ENCODE data around the gene VPS33B.

Gene VPS33B

GRCh38 chr15:90954712-90955623 is 67.4 kb downstream of the VPS33B start, which contains the start of gene RCCD1:
Gene RCCD1, plus strand, starts transcription at chr15:90954884. Its CDS starts 1,851 bp downstream, at chr15:90956735.
- H3K9ac ChIP-seq (ENCODE audit: low read length): peak within 1 kb of the TSS; percentile 87
- H3K79me2 ChIP-seq (ENCODE audit: insufficient read depth, low read length): peaks cover 3% of the 10 kb centered on the region; the same call in 1 of the 2 replicates
- peak within 1 kb of the TSS; percentile 72 for H3K4me3 ChIP-seq (ENCODE audit: insufficient read depth, low read length, poor library complexity, severe bottlenecking)
- H3K36me3 ChIP-seq (ENCODE audit: low read length): no peaks in the 10 kb centered on the region
- TF ChIP-seq EZH2phosphoT487 (conservative IDR thresholded peaks at IDR 0.05; ENCODE audit: low read length) (no peak), CTCF (IDR thresholded peaks at IDR 0.05; ENCODE audit: insufficient read depth, low read length, poor library complexity, severe bottlenecking) (no peak)
- peak within 1 kb of the TSS; percentile 94 for H3K27ac ChIP-seq (ENCODE audit: low read depth, low read length)
- no peaks in the 10 kb centered on the region for H4K20me1 ChIP-seq (ENCODE audit: low read depth, low read length)
- H3K4me2 ChIP-seq (ENCODE audit: low read depth, low read length, poor library complexity, severe bottlenecking): peak within 1 kb of the TSS; percentile 89
- peaks cover 22% of the 10 kb centered on the region for H3F3A ChIP-seq (ENCODE audit: insufficient read depth)
- H3K9me2 ChIP-seq (replicated peaks; ENCODE audit: insufficient read depth, low read length): no peaks in the 10 kb centered on the region
- peak within 1 kb of the TSS; percentile 27 for H2AFZ ChIP-seq (ENCODE audit: low read depth, low read length, severe bottlenecking)
- no peaks in the 10 kb centered on the region for H3K9me3 ChIP-seq (ENCODE audit: insufficient read depth, low read length)
- H3K27me3 ChIP-seq (ENCODE audit: low read length): no peaks in the 10 kb centered on the region

- no peaks in the 10 kb centered on the region for H3K9me3 ChIP-seq (ENCODE audit: insufficient read depth, low read length)
- H3K36me3 ChIP-seq (ENCODE audit: low read length): no peaks in the 10 kb centered on the region
- peak overlapping the region; percentile 72 for H3K4me3 ChIP-seq (ENCODE audit: insufficient read depth, low read length, poor library complexity, severe bottlenecking)
- TF ChIP-seq CTCF (IDR thresholded peaks at IDR 0.05; ENCODE audit: insufficient read depth, low read length, poor library complexity, severe bottlenecking): no peak
- no peak for TF ChIP-seq EZH2phosphoT487 (conservative IDR thresholded peaks at IDR 0.05; ENCODE audit: low read length)
- peak overlapping the region; percentile 87 for H3K9ac ChIP-seq (ENCODE audit: low read length)
- peaks cover 3% of the 10 kb centered on the region; the same call in 1 of the 2 replicates for H3K79me2 ChIP-seq (ENCODE audit: insufficient read depth, low read length)
- peak overlapping the region; percentile 27 for H2AFZ ChIP-seq (ENCODE audit: low read depth, low read length, severe bottlenecking)
- H4K20me1 ChIP-seq (ENCODE audit: low read depth, low read length): no peaks in the 10 kb centered on the region
- H3K27ac ChIP-seq (ENCODE audit: low read depth, low read length): peak overlapping the region; percentile 94
- no peaks in the 10 kb centered on the region for H3K27me3 ChIP-seq (ENCODE audit: low read length)
- peaks cover 22% of the 10 kb centered on the region for H3F3A ChIP-seq (ENCODE audit: insufficient read depth)
- no peaks in the 10 kb centered on the region for H3K9me2 ChIP-seq (replicated peaks; ENCODE audit: insufficient read depth, low read length)
- peak overlapping the region; percentile 89 for H3K4me2 ChIP-seq (ENCODE audit: low read depth, low read length, poor library complexity, severe bottlenecking)
Measured at GRCh38 chr15:90953947-90954711, 68.3 kb downstream of the VPS33B start.

- H3F3A ChIP-seq (ENCODE audit: insufficient read depth): peaks cover 22% of the 10 kb centered on the region
- no peak overlapping the region for H2AFZ ChIP-seq (ENCODE audit: low read depth, low read length, severe bottlenecking)
- H4K20me1 ChIP-seq (ENCODE audit: low read depth, low read length): no peaks in the 10 kb centered on the region
- no peak overlapping the region for H3K9ac ChIP-seq (ENCODE audit: low read length)
- H3K36me3 ChIP-seq (ENCODE audit: low read length): no peaks in the 10 kb centered on the region
- no peaks in the 10 kb centered on the region for H3K27me3 ChIP-seq (ENCODE audit: low read length)
- peaks cover 3% of the 10 kb centered on the region; the same call in 1 of the 2 replicates for H3K79me2 ChIP-seq (ENCODE audit: insufficient read depth, low read length)
- H3K9me3 ChIP-seq (ENCODE audit: insufficient read depth, low read length): no peaks in the 10 kb centered on the region
- no peak overlapping the region for H3K4me2 ChIP-seq (ENCODE audit: low read depth, low read length, poor library complexity, severe bottlenecking)
- TF ChIP-seq CTCF (IDR thresholded peaks at IDR 0.05; ENCODE audit: insufficient read depth, low read length, poor library complexity, severe bottlenecking): no peak
- no peaks in the 10 kb centered on the region for H3K9me2 ChIP-seq (replicated peaks; ENCODE audit: insufficient read depth, low read length)
- H3K4me3 ChIP-seq (ENCODE audit: insufficient read depth, low read length, poor library complexity, severe bottlenecking): no peak overlapping the region
- H3K27ac ChIP-seq (ENCODE audit: low read depth, low read length): no peak overlapping the region
Measured at GRCh38 chr15:90952901-90953677, 69.3 kb downstream of the VPS33B start.

Measured in SU-DHL-6 (cell line).